ENCODE data around the gene OTULIN.

GRCh38 chr5:14681236-14681752 is 16.8 kb downstream of the OTULIN start:
- TF ChIP-seq CTCF (IDR thresholded peaks at IDR 0.05) (no peak), POLR2AphosphoS5 (IDR thresholded peaks at IDR 0.05) (no peak), POLR2A (IDR thresholded peaks at IDR 0.05) (no peak)
